Suppressor macrophage (primary cell): Measurements from ENCODE around the gene CA12.
A peak's percentile ranks its signal among the peaks of the same experiment; 100 is the strongest.

ENCODE experiments used
- DNase-seq, 4 experiments: peaks; one replicate each; pipeline ENCODE4 v3.0.0-alpha.2; 2020 to 2022

The CA12 gene

GRCh38 chr15:63374686-63375520 is 6.7 kb downstream of the CA12 start:
- peak; percentile 83 to 90 (median 88) for DNase-seq

GRCh38 chr15:63373866-63374548 is 7.6 kb downstream of the CA12 start:
- no peak for DNase-seq

GRCh38 chr15:63373330-63373729 is 8.3 kb downstream of the CA12 start:
- DNase-seq = no peak

- DNase-seq = peak in 1 of 4 experiments; percentile 12
Measured at GRCh38 chr15:63372753-63373152, 8.9 kb downstream of the CA12 start.

- DNase-seq = peak; percentile 75 to 92 (median 86)
Measured at GRCh38 chr15:63372018-63372705, 9.5 kb downstream of the CA12 start.

- peak in 3 of 4 experiments; percentile 21 to 66 (median 39) for DNase-seq
Measured at GRCh38 chr15:63371297-63371918, 10.2 kb downstream of the CA12 start.

- no peak for DNase-seq
Measured at GRCh38 chr15:63370764-63371163, 10.9 kb downstream of the CA12 start.

- peak; percentile 58 to 84 (median 74) for DNase-seq
Measured at GRCh38 chr15:63369781-63370180, 11.9 kb downstream of the CA12 start.

- no peak for DNase-seq
Measured at GRCh38 chr15:63369296-63369695, 12.3 kb downstream of the CA12 start.

- DNase-seq = no peak
Measured at GRCh38 chr15:63368503-63368902, 13.1 kb downstream of the CA12 start.

GRCh38 chr15:63367900-63368299 is 13.7 kb downstream of the CA12 start:
- DNase-seq = no peak

- no peak for DNase-seq
Measured at GRCh38 chr15:63367390-63367789, 14.3 kb downstream of the CA12 start.

GRCh38 chr15:63366451-63366850 is 15.2 kb downstream of the CA12 start:
- DNase-seq = no peak

- no peak for DNase-seq
Measured at GRCh38 chr15:63365273-63365680, 16.4 kb downstream of the CA12 start.

- DNase-seq = peak in 1 of 4 experiments; percentile 28
Measured at GRCh38 chr15:63364399-63365272, 17.0 kb downstream of the CA12 start.

GRCh38 chr15:63363292-63363691 is 18.4 kb downstream of the CA12 start:
- no peak for DNase-seq

GRCh38 chr15:63362885-63363284 is 18.8 kb downstream of the CA12 start:
- no peak for DNase-seq

- DNase-seq = no peak
Measured at GRCh38 chr15:63362196-63362595, 19.4 kb downstream of the CA12 start.

GRCh38 chr15:63360170-63360569 is 21.5 kb downstream of the CA12 start:
- DNase-seq = no peak

- DNase-seq = no peak
Measured at GRCh38 chr15:63358241-63359029, 23.2 kb downstream of the CA12 start.

GRCh38 chr15:63357731-63358130 is 23.9 kb downstream of the CA12 start:
- DNase-seq = no peak
